Stimulated activated CD4-positive, alpha-beta T cell treated with anti-CD3 and anti-CD28 coated beads, TNF-alpha, amount 100 ng/mL, for 1 hour (primary cell): ENCODE data around the gene ZBTB14.

Experiments
- DNase-seq, 3 donors: peaks; one replicate each; pipeline ENCODE4 v3.0.0-alpha.2; 2020; ENCODE audit warnings: low read depth in 3 of 3, low spot score in 1 of 3

ZBTB14 gene

GRCh38 chr18:5295231-5295920 is at the start of gene ZBTB14:
TSS of gene ZBTB14 (minus strand) at chr18:5295726. CDS start at chr18:5293246, 2,480 bp downstream.
- DNase-seq = peak; percentile 31 to 54 (median 46)

- no peak for DNase-seq
Observed at GRCh38 chr18:5339202-5339834, 43.8 kb upstream of the ZBTB14 start.

GRCh38 chr18:5334456-5335075 is 39.0 kb upstream of the ZBTB14 start:
- DNase-seq = no peak

- DNase-seq = no peak
Observed at GRCh38 chr18:5318061-5318700, 22.7 kb upstream of the ZBTB14 start.

- no peak for DNase-seq
Observed at GRCh38 chr18:5317186-5317585, 21.7 kb upstream of the ZBTB14 start.

- no peak for DNase-seq
Observed at GRCh38 chr18:5315838-5316237, 20.3 kb upstream of the ZBTB14 start.

GRCh38 chr18:5311301-5311989 is 15.9 kb upstream of the ZBTB14 start:
- DNase-seq = no peak

- DNase-seq = peak in 1 of 3 donors; percentile 4
Observed at GRCh38 chr18:5309888-5310470, 14.5 kb upstream of the ZBTB14 start.

- DNase-seq = no peak
Observed at GRCh38 chr18:5305835-5306234, 10.3 kb upstream of the ZBTB14 start.

- DNase-seq = no peak
Observed at GRCh38 chr18:5304232-5304631, 8.7 kb upstream of the ZBTB14 start.

- DNase-seq = no peak
Observed at GRCh38 chr18:5303636-5304035, 8.1 kb upstream of the ZBTB14 start.

GRCh38 chr18:5302606-5303005 is 7.1 kb upstream of the ZBTB14 start:
- no peak for DNase-seq

- DNase-seq = no peak
Observed at GRCh38 chr18:5300476-5301010, 5.0 kb upstream of the ZBTB14 start.

GRCh38 chr18:5298156-5298852 is 2.8 kb upstream of the ZBTB14 start:
- DNase-seq = no peak

- DNase-seq = no peak
Observed at GRCh38 chr18:5297597-5297996, 2.1 kb upstream of the ZBTB14 start.

- DNase-seq = peak in 2 of 3 donors; percentile 3 to 45
Observed at GRCh38 chr18:5296706-5297320, 1.3 kb upstream of the ZBTB14 start.

GRCh38 chr18:5295981-5296705 is 617 bp upstream of the ZBTB14 start:
- peak; percentile 87 to 97 (median 96) for DNase-seq

- DNase-seq = peak; percentile 12 to 37 (median 17)
Observed at GRCh38 chr18:5294457-5295230, 882 bp downstream of the ZBTB14 start.
